WERI-Rb-1 (cell line): ENCODE data around the gene SETDB1.

Experiments used
- DNase-seq: peaks from one replicate; pipeline ENCODE4 v3.0.0-alpha.2; 2020
- H3K27ac ChIP-seq: fragments of 250-450 bp; sonication (Bioruptor Pico); 2 replicates; pipeline ENCODE4 v1.5.1; 2020; ENCODE audit warnings: mild to moderate bottlenecking, moderate library complexity
- H3K27me3 ChIP-seq: fragments of 250-450 bp; sonication (Bioruptor Pico); 2 replicates; pipeline ENCODE4 v1.5.1; 2021; ENCODE audit warnings: mild to moderate bottlenecking, low read depth, moderate library complexity; ENCODE audit not compliant: insufficient read depth, severe bottlenecking
- H3K36me3 ChIP-seq: fragments of 250-450 bp; sonication (Bioruptor Pico); 2 replicates; pipeline ENCODE4 v1.5.1; 2020; ENCODE audit warnings: mild to moderate bottlenecking, moderate library complexity
- H3K4me3 ChIP-seq: 2 replicates; pipeline ENCODE4 v1.5.1; 2011; ENCODE audit warnings: low read depth, mild to moderate bottlenecking, control low read depth, low read length
- H3K9me3 ChIP-seq: fragments of 250-450 bp; sonication (Bioruptor Pico); 2 replicates; pipeline ENCODE4 v1.5.1; 2021; ENCODE audit warnings: mild to moderate bottlenecking, moderate library complexity; ENCODE audit not compliant: severe bottlenecking
- CTCF ChIP-seq: IDR thresholded peaks from 2 replicates; pipeline ENCODE4 v1.5.1; 2011; ENCODE audit warnings: low read depth, mild to moderate bottlenecking, control low read depth, inconsistent platforms, low read length

The SETDB1 gene

GRCh38 chr1:150969626-150970025 is 43.5 kb downstream of the SETDB1 start:
- no peak overlapping the region for H3K27ac ChIP-seq
- H3K9me3 ChIP-seq, result no peaks in the 10 kb centered on the region
- DNase-seq, result no peak
- no peak overlapping the region for H3K4me3 ChIP-seq
- no peak for TF ChIP-seq CTCF
- H3K27me3 ChIP-seq, result no peaks in the 10 kb centered on the region
- H3K36me3 ChIP-seq, result peaks cover 83% of the 10 kb centered on the region

- Histone ChIP-seq H3K27me3 (no peaks in the 10 kb centered on the region), H3K4me3 (no peak overlapping the region), H3K27ac (peak overlapping the region; percentile 94), H3K9me3 (peaks cover 4% of the 10 kb centered on the region), H3K36me3 (peaks cover 69% of the 10 kb centered on the region)
- DNase-seq, result peak; percentile 85
- TF ChIP-seq CTCF, result no peak
These were observed 44.8 kb downstream of the SETDB1 start for GRCh38 chr1:150970808-150971582.

- no peaks in the 10 kb centered on the region for H3K27me3 ChIP-seq
- 0 out of 2 replicates have a peak, but pooled peaks have one; percentile 17 for TF ChIP-seq CTCF
- no peak for DNase-seq
- peaks cover 4% of the 10 kb centered on the region for H3K9me3 ChIP-seq
- peak overlapping the region; percentile 94 for H3K27ac ChIP-seq
- H3K4me3 ChIP-seq, result no peak overlapping the region
- H3K36me3 ChIP-seq, result peaks cover 61% of the 10 kb centered on the region
These were observed 45.6 kb downstream of the SETDB1 start for GRCh38 chr1:150971583-150972416.

- peaks cover 4% of the 10 kb centered on the region for H3K9me3 ChIP-seq
- peak overlapping the region; percentile 94 for H3K27ac ChIP-seq
- no peaks in the 10 kb centered on the region for H3K27me3 ChIP-seq
- H3K4me3 ChIP-seq, result no peak overlapping the region
- peak; percentile 54 for DNase-seq
- H3K36me3 ChIP-seq, result peaks cover 54% of the 10 kb centered on the region
- TF ChIP-seq CTCF, result no peak
These were observed 46.3 kb downstream of the SETDB1 start for GRCh38 chr1:150972417-150972940.

GRCh38 chr1:150973258-150973835 is 47.2 kb downstream of the SETDB1 start:
- peak overlapping the region; percentile 57 for H3K4me3 ChIP-seq
- DNase-seq, result peak; percentile 63
- no peaks in the 10 kb centered on the region for H3K27me3 ChIP-seq
- peaks cover 4% of the 10 kb centered on the region for H3K9me3 ChIP-seq
- peaks cover 46% of the 10 kb centered on the region for H3K36me3 ChIP-seq
- H3K27ac ChIP-seq, result peak overlapping the region; percentile 94
- TF ChIP-seq CTCF, result no peak
